ENCODE data around the gene LIPT2. TPM values are rescaled to one million over a fixed set of nuclear protein-coding genes. Genes with fewer than 3 reads are reported as not detected.

LIPT2 gene
- total RNA-seq, 1 experiment from 2014 or later, result 8.2 TPM

- H2BK15ac ChIP-seq (ENCODE audit: low read depth, low read length), result no peak overlapping the region
- no peak overlapping the region for H3K23ac ChIP-seq (ENCODE audit: insufficient read length, low read depth, low read length)
- Mint-ChIP-seq H3K27ac (no peak overlapping the region), H3K27me3 (ENCODE audit: low read depth) (no peaks in the 10 kb centered on the region; the same call in 1 of the 2 replicates), H3K4me3 (no peak overlapping the region), H3K9me3 (no peaks in the 10 kb centered on the region), H3K4me1 (peaks cover 2 to 5% of the 10 kb centered on the region in 2 experiments; a peak in 3 of 4 replicates), H3K36me3 (ENCODE audit: insufficient read depth in 1 of 3, low read depth in 3 of 3) (no peaks in the 10 kb centered on the region)
- H3K9ac ChIP-seq (ENCODE audit: extremely low read depth, insufficient read length, low read length), result no peak overlapping the region
- H3K18ac ChIP-seq (ENCODE audit: insufficient read length, low read depth, low read length), result no peak overlapping the region
- H2BK120ac ChIP-seq (ENCODE audit: low read depth, low read length, poor library complexity, severe bottlenecking), result no peak overlapping the region
- TF ChIP-seq, protein P1, sequence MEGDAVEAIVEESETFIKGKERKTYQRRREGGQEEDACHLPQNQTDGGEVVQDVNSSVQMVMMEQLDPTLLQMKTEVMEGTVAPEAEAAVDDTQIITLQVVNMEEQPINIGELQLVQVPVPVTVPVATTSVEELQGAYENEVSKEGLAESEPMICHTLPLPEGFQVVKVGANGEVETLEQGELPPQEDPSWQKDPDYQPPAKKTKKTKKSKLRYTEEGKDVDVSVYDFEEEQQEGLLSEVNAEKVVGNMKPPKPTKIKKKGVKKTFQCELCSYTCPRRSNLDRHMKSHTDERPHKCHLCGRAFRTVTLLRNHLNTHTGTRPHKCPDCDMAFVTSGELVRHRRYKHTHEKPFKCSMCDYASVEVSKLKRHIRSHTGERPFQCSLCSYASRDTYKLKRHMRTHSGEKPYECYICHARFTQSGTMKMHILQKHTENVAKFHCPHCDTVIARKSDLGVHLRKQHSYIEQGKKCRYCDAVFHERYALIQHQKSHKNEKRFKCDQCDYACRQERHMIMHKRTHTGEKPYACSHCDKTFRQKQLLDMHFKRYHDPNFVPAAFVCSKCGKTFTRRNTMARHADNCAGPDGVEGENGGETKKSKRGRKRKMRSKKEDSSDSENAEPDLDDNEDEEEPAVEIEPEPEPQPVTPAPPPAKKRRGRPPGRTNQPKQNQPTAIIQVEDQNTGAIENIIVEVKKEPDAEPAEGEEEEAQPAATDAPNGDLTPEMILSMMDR (conservative IDR thresholded peaks at IDR 0.05), result no peak
- H3K4me1 ChIP-seq (ENCODE audit: insufficient read depth, low read length), result no peaks in the 10 kb centered on the region
- H3T11ph ChIP-seq (ENCODE audit: low read length), result no peak overlapping the region
- no peak overlapping the region for H3K14ac ChIP-seq (ENCODE audit: insufficient read depth, low read length)
- no CpG with 5 or more reads among the region's 6 CpGs for WGBS (ENCODE audit: extremely low coverage, insufficient read length, low lambda C conversion rate)
- no peak overlapping the region for H4K5ac ChIP-seq (ENCODE audit: insufficient read length, low read depth, low read length)
- H4K91ac ChIP-seq (ENCODE audit: insufficient read length, low read depth, low read length), result no peak overlapping the region
- H2AK5ac ChIP-seq (ENCODE audit: insufficient read length, low read length), result no peak overlapping the region
- no peaks in the 10 kb centered on the region for H3K79me1 ChIP-seq (ENCODE audit: insufficient read depth, low read depth, low read length, poor library complexity, severe bottlenecking)
- H4K8ac ChIP-seq (replicated peaks; ENCODE audit: insufficient read length, low read depth, low read length), result no peak overlapping the region
- H2AFZ ChIP-seq (ENCODE audit: low read length), result no peak overlapping the region
- no peak overlapping the region for H2BK5ac ChIP-seq (ENCODE audit: insufficient read length, low read length)
- H2BK20ac ChIP-seq (ENCODE audit: low read depth, low read length, poor library complexity, severe bottlenecking), result no peak overlapping the region
- no peak overlapping the region for H3K27ac ChIP-seq (ENCODE audit: insufficient read length, low read depth, low read length)
- H4K20me1 ChIP-seq (ENCODE audit: control insufficient read depth, insufficient read depth, insufficient read length), result no peaks in the 10 kb centered on the region
- H3K23me2 ChIP-seq (ENCODE audit: insufficient read length, low read depth, low read length, poor library complexity, severe bottlenecking), result no peaks in the 10 kb centered on the region
- H3K9me3 ChIP-seq (ENCODE audit: control insufficient read depth, low read depth, low read length), result no peaks in the 10 kb centered on the region
- no peak overlapping the region for H3K4ac ChIP-seq (ENCODE audit: low read depth, low read length)
- no peak for DNase-seq
- H3K4me2 ChIP-seq (ENCODE audit: insufficient read depth, insufficient read length, low read length), result no peak overlapping the region
- H3K56ac ChIP-seq (ENCODE audit: insufficient read length, low read depth, low read length), result no peak overlapping the region
- no peaks in the 10 kb centered on the region for H3K79me2 ChIP-seq (ENCODE audit: insufficient read depth, low read length)
- H2BK12ac ChIP-seq (ENCODE audit: insufficient read length, low read depth, low read length), result no peak overlapping the region
- H3K27me3 ChIP-seq (ENCODE audit: insufficient read depth, low read length), result no peaks in the 10 kb centered on the region
Observed at GRCh38 chr11:74450318-74450717, 43.2 kb downstream of the LIPT2 start.

Data from H9 (cell line).